Upper lobe of right lung (tissue), 1 donor: ENCODE data around the gene CORO2A. TPM values are rescaled to one million over a fixed set of nuclear protein-coding genes. Genes with fewer than 3 reads are reported as not detected.
"Not testable (repeated sequence)": the region's sequence is repeated elsewhere in the genome, so short reads cannot be mapped to it uniquely, and the experiment has no call there.

ENCODE experiments used
- ATAC-seq: fragments of 200-7000 bp; cut with Tn5 transposase; one replicate; pipeline ENCODE4 v1.9.1; 2020; ENCODE audit warnings: mild to moderate bottlenecking, moderate library complexity
- DNase-seq: peaks from one replicate; pipeline ENCODE4 v3.0.0-alpha.2; 2020
- H3K27ac ChIP-seq: fragments of 200-600 bp; one replicate; pipeline ENCODE4 v1.8.0; 2022
- H3K27me3 ChIP-seq: fragments of 200-600 bp; one replicate; pipeline ENCODE4 v1.8.0; 2022; ENCODE audit warnings: mild to moderate bottlenecking
- H3K36me3 ChIP-seq: fragments of 200-600 bp; one replicate; pipeline ENCODE4 v1.8.0; 2022
- H3K4me1 ChIP-seq: fragments of 200-600 bp; one replicate; pipeline ENCODE4 v1.8.0; 2022
- H3K4me3 ChIP-seq: fragments of 200-600 bp; one replicate; pipeline ENCODE4 v1.8.0; 2022; ENCODE audit warnings: mild to moderate bottlenecking
- H3K9me3 ChIP-seq: fragments of 200-600 bp; one replicate; pipeline ENCODE4 v1.8.0; 2022
- CTCF ChIP-seq: fragments of 200-600 bp; IDR thresholded peaks from one replicate; pipeline ENCODE4 v1.8.0; 2022; ENCODE audit warnings: antibody characterized with exemption
- intact Hi-C: fragments of 100-400 bp; cut with DNase I; formaldehyde crosslinking; loops from one replicate; pipeline ENCODE4 v1.11.0; 2022
- total RNA-seq: library from RNA; stranded (reverse); fragmentation: NEBNext Ultra II Directional; extraction: Animal tissue kit (Norgen Biotek cat#: 25700); gene quantifications from one replicate; pipeline ENCODE4 v1.2.1, GENCODE V29; 2021
- donor health status: DM: no; HTN: yes; CAD: no; lungs with severe emphysema.

Gene CORO2A
- total RNA-seq, 1 donor from 2014 or later, result 20.0 TPM

GRCh38 chr9:98135558-98135934 is 56.9 kb downstream of the CORO2A start:
- intact Hi-C loops, result no loop called here
- no peaks in the 10 kb centered on the region for H3K36me3 ChIP-seq
- no peak overlapping the region for H3K27ac ChIP-seq

GRCh38 chr9:98134702-98135557 is 57.5 kb downstream of the CORO2A start:
- H3K4me1 ChIP-seq, result peaks cover 4% of the 10 kb centered on the region
- TF ChIP-seq CTCF, result no peak
- H3K36me3 ChIP-seq, result no peaks in the 10 kb centered on the region
- no peak overlapping the region for H3K27ac ChIP-seq
- no peak for ATAC-seq
- peak; percentile 45 for DNase-seq
- intact Hi-C loops, result no loop called here
- no peaks in the 10 kb centered on the region for H3K27me3 ChIP-seq
- no peaks in the 10 kb centered on the region for H3K9me3 ChIP-seq
- H3K4me3 ChIP-seq, result no peak overlapping the region

More at GRCh38 chr9:98135558-98135934, 56.9 kb downstream of the CORO2A start:
- Histone ChIP-seq H3K9me3 (no peaks in the 10 kb centered on the region), H3K27me3 (no peaks in the 10 kb centered on the region), H3K4me1 (peaks cover 4% of the 10 kb centered on the region), H3K4me3 (no peak overlapping the region)
- TF ChIP-seq CTCF, result no peak
- DNase-seq (no peak), ATAC-seq (no peak)

DNA sequence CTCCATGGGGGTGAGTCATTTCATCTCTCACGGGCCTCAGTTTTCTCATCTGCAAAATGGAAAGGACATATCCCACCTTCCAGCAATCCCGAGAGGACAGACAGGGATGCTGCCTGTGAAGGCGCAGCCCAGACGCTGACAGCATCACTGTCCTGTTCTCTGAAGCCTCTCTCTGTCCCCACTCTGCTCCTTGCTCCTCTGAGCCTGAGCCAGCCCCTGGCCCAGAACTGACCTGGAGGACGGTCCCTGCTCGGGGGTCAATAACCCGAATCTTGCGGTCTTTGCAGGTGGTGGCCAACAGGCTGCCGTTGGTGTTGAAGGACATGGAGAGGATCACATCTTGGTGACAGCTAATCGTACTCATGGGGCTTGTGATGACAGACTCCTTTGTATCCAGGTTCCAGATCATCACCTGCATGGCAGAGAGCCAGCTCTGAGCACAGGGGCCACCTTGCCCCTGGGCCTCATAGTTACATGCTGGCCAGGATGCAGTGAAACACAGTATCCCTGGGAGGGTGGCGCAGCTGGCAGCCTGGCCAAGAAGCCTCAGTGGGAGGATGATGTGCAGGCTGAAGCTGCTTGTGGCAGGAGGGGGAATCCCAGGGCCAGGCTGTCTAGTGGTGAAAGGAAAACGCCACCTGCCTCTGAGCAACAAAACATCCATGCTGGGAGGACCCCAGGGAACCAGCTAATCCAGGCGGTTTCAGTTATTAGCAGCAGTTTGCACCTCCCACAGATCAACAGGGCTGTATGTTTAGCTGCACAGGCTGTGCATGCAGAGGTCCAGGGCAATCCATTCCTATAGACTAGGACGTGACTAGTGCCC is 59.4 kb downstream of the CORO2A start:
- H3K36me3 ChIP-seq, result no peaks in the 10 kb centered on the region
- H3K27me3 ChIP-seq, result no peaks in the 10 kb centered on the region
- intact Hi-C loops, result no loop called here
- peaks cover 4% of the 10 kb centered on the region for H3K4me1 ChIP-seq
- TF ChIP-seq CTCF, result no peak
- H3K4me3 ChIP-seq, result no peak overlapping the region
- H3K9me3 ChIP-seq, result no peaks in the 10 kb centered on the region
- DNase-seq (no peak), ATAC-seq (no peak)
- no peak overlapping the region for H3K27ac ChIP-seq

DNA sequence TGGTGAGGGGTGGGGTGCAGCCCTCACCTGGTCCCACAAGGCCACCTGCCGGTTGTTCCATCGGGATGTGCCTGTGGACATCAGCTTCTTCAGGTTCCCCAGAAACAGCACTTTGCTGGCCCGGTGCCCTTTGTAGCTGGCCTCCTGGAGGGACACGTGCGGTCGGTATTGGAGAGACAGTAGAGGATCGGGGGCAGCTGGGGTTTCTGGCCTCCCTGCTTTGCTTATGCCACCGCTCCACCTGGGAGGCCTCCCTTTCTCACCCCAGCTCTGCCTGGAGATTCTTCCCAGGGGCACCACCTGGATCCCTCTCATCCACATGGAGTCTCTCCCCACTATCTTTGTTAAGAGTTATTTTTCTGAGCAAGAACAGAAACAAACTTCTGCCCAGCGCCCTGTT is 60.3 kb downstream of the CORO2A start:
- no peak for TF ChIP-seq CTCF
- no peak for ATAC-seq
- no peaks in the 10 kb centered on the region for H3K36me3 ChIP-seq

DNA sequence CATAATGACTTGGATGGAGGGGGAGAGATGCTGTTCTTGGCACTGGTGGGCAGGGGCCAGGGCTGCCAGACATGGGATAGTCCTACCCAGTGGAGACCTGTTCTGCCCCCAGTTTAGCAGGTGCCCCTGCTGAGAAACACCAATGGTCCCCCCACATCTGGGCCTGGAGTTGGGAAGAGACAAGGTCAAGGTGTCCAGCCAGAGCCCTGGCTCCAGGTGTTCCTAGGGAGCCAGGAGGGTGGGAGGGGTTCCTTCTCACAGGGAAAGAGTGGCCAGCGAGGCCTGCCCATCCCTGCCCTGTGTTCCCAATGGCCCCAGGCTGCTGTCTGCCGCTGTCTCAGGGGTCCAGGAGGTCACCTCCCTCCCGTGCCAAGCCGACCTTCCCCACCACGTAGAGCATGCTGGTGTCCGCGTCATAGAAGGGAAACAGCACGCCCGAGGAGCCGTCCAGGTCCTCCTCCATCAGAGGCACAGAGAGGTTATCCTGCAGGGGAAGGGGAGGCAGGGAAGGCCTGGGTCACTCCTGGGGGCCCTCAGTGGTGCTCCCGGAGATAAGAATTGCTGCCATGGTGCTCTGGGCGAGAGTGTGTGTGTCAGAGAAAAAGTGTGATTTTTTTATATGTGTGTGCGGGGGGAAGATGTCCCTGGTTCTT is 61.7 kb downstream of the CORO2A start:
- Histone ChIP-seq H3K27ac (no peak overlapping the region), H3K36me3 (no peaks in the 10 kb centered on the region)
- no peak for DNase-seq

More for the DNA sequence above, 60.3 kb downstream of the CORO2A start:
- no peak overlapping the region for H3K4me3 ChIP-seq
- H3K27ac ChIP-seq, result no peak overlapping the region
- no peaks in the 10 kb centered on the region for H3K9me3 ChIP-seq
- intact Hi-C loops, result no loop called here
- no peaks in the 10 kb centered on the region for H3K4me1 ChIP-seq
- no peak for DNase-seq
- H3K27me3 ChIP-seq, result no peaks in the 10 kb centered on the region

GRCh38 chr9:98130060-98130459 is 62.4 kb downstream of the CORO2A start:
- H3K4me1 ChIP-seq, ATAC-seq, H3K4me3 ChIP-seq, H3K36me3 ChIP-seq, intact Hi-C loops, DNase-seq, H3K27ac ChIP-seq, H3K27me3 ChIP-seq, H3K9me3 ChIP-seq: not testable (repeated sequence)

More for the DNA sequence above, 61.7 kb downstream of the CORO2A start:
- no peak for TF ChIP-seq CTCF
- intact Hi-C loops, result no loop called here
- ATAC-seq, result no peak
- Histone ChIP-seq H3K27me3 (no peaks in the 10 kb centered on the region), H3K9me3 (no peaks in the 10 kb centered on the region), H3K4me1 (no peaks in the 10 kb centered on the region), H3K4me3 (no peak overlapping the region)
